ENCODE measurements around the gene TUBB2B.
"Not testable (repeated sequence)": the region's sequence is repeated elsewhere in the genome, so short reads cannot be mapped to it uniquely, and the experiment has no call there.

The TUBB2B gene

DNA sequence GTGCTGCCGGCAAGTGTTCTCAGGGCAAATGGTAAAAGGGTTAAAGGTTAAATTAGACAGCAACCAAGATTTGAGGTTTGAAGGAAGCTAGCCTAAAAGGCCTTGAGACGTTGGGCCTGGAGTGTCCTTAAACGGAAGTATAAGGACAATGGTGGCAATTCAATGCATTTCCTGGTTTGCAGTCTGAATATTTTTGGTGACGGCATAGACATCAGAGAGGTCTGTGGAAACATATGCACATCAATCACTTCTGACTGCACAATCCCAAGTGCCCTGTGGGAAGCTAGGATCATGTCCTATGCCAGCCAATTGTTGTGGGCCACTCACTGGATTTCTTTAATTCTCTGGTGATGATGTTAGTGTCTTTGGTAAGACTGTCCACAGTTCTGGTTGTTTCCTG is 44.4 kb downstream of the TUBB2B start:
- FAIRE-seq, result no peak

DNA sequence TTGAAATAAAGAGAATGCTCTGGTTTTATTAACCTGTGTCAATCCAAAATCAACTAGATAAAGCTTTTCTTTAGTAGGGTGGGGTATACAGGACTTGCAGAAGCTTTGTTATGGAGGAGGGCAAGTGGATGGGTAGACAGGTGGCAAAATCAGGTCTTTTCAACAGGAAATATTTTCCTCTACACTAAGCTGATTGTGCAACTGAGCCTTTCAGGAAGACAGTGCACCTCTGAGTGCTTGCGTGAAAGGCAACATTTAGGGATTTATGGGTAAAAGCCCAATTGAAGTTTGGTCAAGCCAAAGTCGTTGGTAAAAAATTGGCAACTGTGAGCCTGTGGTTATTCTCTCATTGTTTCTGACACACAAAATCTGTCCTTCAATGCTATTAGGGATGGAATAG is 46.3 kb downstream of the TUBB2B start:
- no peak for FAIRE-seq

DNA sequence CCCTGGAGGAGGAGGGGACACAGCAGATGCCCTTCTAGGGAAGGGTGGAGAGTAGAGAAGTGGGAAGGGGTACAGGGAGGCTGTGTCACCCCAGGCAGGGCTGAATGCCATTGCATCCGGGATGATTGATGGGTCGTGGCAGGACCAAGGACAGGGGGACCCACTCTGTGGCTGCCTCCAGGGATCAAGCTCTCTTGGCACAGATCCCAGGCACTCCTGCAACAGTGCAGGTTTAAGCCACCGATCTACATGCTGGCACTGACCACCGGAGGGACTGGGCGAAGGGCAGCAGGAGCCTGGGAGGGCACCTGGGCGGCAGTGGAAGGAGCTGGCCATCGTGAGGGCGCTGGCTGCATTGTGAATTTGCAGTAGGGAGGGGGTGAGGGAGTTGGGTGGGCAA is 47.5 kb downstream of the TUBB2B start:
- not testable (repeated sequence) for FAIRE-seq

DNA sequence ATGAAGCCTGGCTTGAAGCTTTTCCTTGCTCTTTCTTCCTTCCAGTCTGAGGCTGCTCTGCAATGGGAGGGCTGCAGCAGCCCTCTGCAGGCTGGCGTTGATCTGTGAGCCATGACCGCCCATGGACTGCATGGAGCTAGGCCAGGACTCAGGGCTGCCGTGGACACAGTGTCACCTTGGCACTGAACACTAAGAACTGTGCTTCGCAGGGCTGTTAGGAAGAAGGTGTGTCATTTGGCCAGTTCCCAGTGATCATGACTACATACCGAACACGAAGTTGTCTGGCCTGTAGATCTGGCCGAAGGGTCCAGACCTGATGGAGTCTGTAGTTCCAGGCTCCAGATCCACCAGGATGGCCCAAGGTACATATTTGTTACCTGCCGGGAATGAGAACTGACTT is 48.8 kb downstream of the TUBB2B start:
- FAIRE-seq, result not testable (repeated sequence)

DNA sequence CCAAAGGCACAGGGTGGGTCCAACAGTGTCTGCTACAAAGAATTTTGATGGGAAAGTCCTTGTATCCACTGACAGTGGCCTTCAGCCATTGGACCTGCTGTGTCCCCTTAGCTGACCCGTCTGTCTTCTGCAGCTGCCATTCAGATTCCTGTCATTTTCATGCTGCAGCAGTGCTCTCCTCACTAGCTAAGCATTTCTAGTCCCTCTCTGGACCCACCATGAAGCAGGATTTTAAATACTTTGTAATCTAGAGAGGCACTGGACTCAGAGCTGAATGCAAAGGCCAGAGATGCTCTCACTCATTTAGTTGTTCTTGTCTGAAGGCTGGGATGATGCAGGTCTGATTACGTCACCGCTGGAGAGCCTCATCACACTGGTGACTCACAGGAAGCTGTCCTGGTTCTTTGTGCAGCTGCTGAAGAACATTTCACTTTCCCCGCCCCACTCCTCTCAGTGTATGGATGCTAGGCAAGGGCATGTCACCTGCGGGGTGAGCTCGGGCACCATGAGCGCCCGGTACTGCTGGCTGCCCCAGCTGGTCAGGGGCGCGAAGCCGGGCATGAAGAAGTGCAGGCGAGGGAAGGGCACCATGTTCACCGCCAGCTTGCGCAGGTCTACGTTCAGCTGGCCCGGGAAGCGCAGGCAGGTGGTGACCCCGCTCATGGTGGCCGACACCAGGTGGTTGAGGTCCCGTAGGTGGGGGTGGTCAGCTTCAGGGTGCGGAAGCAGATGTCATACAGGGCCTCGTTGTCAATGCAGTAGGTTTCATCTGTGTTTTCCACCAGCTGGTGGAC is 50.7 kb downstream of the TUBB2B start:
- FAIRE-seq, result no peak

DNA sequence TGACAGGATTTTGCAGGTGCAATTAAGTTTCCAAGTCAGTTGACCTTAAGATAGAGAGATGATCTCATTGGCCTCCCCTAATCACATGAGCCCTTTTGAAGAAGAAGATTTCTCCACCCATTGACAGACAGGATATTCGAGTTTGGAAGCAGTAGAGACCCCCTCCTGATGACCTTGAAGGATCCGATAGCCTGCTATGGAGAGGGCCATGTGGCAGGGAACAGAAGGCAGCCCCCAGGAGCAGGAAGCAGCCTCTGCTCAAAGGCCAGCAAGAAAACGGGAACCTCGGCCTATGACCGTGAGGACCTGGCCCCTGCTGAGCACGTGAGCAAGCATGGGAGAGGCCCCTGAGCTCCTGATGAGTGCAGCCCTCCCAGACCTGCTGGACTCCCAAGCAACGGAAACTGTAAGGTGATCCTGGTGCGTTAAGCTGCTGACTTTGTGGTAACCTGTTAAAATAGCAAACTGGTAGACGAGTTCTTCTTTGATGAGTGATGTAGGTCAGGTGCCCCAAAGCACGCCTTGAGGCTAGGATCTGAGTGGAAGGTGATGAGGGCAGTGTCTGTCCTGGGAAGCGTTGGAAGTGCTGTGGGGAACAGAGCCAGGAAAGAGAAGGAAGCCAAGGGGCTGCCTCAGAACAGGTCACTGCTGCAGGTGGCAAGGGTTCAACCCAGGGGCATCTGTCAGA is 51.6 kb downstream of the TUBB2B start:
- FAIRE-seq, result no peak
